SK-N-MC (cell line): ENCODE measurements around the gene ZMYND10.

Experiments
- EZH2 ChIP-seq: fragments of 200-600 bp; sonication (generic); IDR thresholded peaks from one replicate; pipeline ENCODE4 v1.6.1; 2017; ENCODE audit warnings: antibody characterized with exemption
- POLR2AphosphoS5 ChIP-seq: IDR thresholded peaks from 2 replicates; pipeline ENCODE4 v1.6.1; 2012; ENCODE audit warnings: mild to moderate bottlenecking, low read depth, low read length, borderline replicate concordance

GRCh38 chr3:50322115-50322385, 23.5 kb downstream of the ZMYND10 start:
- TF ChIP-seq EZH2 (no peak), POLR2AphosphoS5 (no peak)
